ENCODE results near the gene SNORC.

DNA sequence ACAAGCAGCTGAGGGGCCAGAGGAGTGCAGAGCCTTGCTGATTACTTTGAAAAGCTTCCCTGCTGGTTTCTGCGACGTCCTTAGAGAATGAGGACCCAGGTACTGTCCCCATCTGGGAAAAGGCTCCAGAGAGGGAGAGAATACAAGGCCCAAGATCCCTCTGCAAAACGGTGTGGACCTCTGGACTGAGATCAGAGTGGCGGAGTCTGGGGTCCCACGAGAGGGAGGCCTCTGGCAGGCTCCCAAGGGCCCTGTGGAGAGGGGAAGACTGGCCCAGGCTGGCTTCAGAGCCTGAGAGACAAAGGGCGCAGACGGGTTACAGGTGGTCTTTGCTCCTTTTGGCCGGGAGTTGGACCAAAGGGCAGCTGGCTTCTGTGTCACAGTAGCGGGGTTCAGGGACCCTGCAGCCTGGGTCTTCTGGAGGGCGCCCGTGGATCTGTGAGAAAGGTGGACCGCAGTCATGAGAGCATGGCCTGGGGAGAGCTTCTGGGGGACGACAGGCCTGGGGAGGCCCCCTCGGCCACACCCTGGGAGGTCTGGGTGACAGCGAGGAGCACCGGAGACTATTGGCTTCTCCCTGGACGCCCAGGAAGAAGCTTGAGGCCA lies 805 bp downstream of the SNORC start:
- no peak for TF ChIP-seq EZH2 (IDR thresholded peaks at IDR 0.05; ENCODE audit: borderline replicate concordance, low read length)
- TF ChIP-seq, protein P1, sequence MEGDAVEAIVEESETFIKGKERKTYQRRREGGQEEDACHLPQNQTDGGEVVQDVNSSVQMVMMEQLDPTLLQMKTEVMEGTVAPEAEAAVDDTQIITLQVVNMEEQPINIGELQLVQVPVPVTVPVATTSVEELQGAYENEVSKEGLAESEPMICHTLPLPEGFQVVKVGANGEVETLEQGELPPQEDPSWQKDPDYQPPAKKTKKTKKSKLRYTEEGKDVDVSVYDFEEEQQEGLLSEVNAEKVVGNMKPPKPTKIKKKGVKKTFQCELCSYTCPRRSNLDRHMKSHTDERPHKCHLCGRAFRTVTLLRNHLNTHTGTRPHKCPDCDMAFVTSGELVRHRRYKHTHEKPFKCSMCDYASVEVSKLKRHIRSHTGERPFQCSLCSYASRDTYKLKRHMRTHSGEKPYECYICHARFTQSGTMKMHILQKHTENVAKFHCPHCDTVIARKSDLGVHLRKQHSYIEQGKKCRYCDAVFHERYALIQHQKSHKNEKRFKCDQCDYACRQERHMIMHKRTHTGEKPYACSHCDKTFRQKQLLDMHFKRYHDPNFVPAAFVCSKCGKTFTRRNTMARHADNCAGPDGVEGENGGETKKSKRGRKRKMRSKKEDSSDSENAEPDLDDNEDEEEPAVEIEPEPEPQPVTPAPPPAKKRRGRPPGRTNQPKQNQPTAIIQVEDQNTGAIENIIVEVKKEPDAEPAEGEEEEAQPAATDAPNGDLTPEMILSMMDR (conservative IDR thresholded peaks at IDR 0.05 in 1 of 2, IDR thresholded peaks at IDR 0.05 in 1 of 2; ENCODE audit: extremely low read depth in 1 of 2, insufficient read depth in 1 of 2, low read depth in 1 of 2, low read length in 2 of 2) = no peak
